ENCODE results near the gene LRRC59.

- no peak for TF ChIP-seq POLR2A (IDR thresholded peaks at IDR 0.05)
- no peak for TF ChIP-seq CTCF (IDR thresholded peaks at IDR 0.05)
Measured at GRCh38 chr17:50380369-50381259, 16.7 kb downstream of the LRRC59 start.

Measured in sigmoid colon (tissue), 3 donors.